ENCODE measurements around the gene FGFRL1.

- TF ChIP-seq CTCF (conservative IDR thresholded peaks at IDR 0.05; ENCODE audit: low read depth, low read length) (no peak), EZH2 (IDR thresholded peaks at IDR 0.05; ENCODE audit: borderline replicate concordance, low read depth, low read length, poor library complexity, severe bottlenecking) (no peak)
Observed at GRCh38 chr4:993111-994029, 18.1 kb upstream of the FGFRL1 start, which contains the start of gene SLC26A1.
